Measurements from ENCODE around the gene GIT2. TPM values are rescaled to one million over a fixed set of nuclear protein-coding genes. Genes with fewer than 3 reads are reported as not detected.

GIT2 gene
- total and polyA plus RNA-seq, 2 of the 8 experiments (the other 6 are each of a cell fraction or from before 2014, with no cell fraction given) = 9.6 to 20.7 TPM

- TF ChIP-seq USF2 (IDR thresholded peaks at IDR 0.05; ENCODE audit: low read length) (peak; percentile 94), POLR2A (IDR thresholded peaks at IDR 0.05; ENCODE audit: control extremely low read depth in 1 of 2, low read depth in 2 of 2, low read length in 2 of 2) (peak in 1 of 2 experiments; percentile 55; a peak in 1 of 3 replicates), NRF1 (IDR thresholded peaks at IDR 0.05; ENCODE audit: low read depth, low read length) (peak; percentile 66), MAX (IDR thresholded peaks at IDR 0.05) (peak; percentile 87), KDM1A (IDR thresholded peaks at IDR 0.05; ENCODE audit: borderline replicate concordance, low read length) (no peak), ATF3 (IDR thresholded peaks at IDR 0.05; ENCODE audit: insufficient read depth, low read depth, low read length) (peak; percentile 72), RBBP5 (IDR thresholded peaks at IDR 0.05; ENCODE audit: borderline replicate concordance, low read depth, low read length) (peak; percentile 72; the same call in 1 of the 2 replicates), E2F6 (IDR thresholded peaks at IDR 0.05) (peak; percentile 35; the same call in 1 of the 2 replicates), GABPA (IDR thresholded peaks at IDR 0.05; ENCODE audit: borderline replicate concordance, insufficient read depth, low read length) (peak; percentile 77; the same call in 1 of the 2 replicates), SIN3A (conservative IDR thresholded peaks at IDR 0.05 in 1 of 2, IDR thresholded peaks at IDR 0.05 in 1 of 2; ENCODE audit: low read depth in 1 of 2, low read length in 2 of 2) (peak; percentile 3 to 85; a peak in 2 of 4 replicates), SIX5 (IDR thresholded peaks at IDR 0.05; ENCODE audit: low read depth, low read length) (0 out of 2 replicates have a peak, but pooled peaks have one; percentile 24), SP4 (IDR thresholded peaks at IDR 0.05; ENCODE audit: low read length) (0 out of 2 replicates have a peak, but pooled peaks have one; percentile 3), HDAC2 (IDR thresholded peaks at IDR 0.05; ENCODE audit: borderline replicate concordance in 1 of 2, low read depth in 2 of 2, low read length in 2 of 2) (peak in 1 of 2 experiments; percentile 87; a peak in 1 of 4 replicates), BACH1 (IDR thresholded peaks at IDR 0.05; ENCODE audit: low read length) (0 out of 2 replicates have a peak, but pooled peaks have one; percentile 26), KDM4A (IDR thresholded peaks at IDR 0.05; ENCODE audit: low read depth, low read length, severe bottlenecking) (peak; percentile 95), PHF8 (conservative IDR thresholded peaks at IDR 0.05; ENCODE audit: low read depth, low read length) (peak; percentile 65; the same call in 1 of the 2 replicates), CBX5 (IDR thresholded peaks at IDR 0.05; ENCODE audit: low read depth, low read length) (no peak), YY1 (IDR thresholded peaks at IDR 0.05; ENCODE audit: low read depth, low read length) (peak; percentile 99), RXRA (IDR thresholded peaks at IDR 0.05; ENCODE audit: insufficient read depth, low read depth, low read length) (no peak), CREB1 (IDR thresholded peaks at IDR 0.05) (no peak; the same call in 1 of the 2 replicates)
Measured at GRCh38 chr12:109995686-109996482, at the start of gene GIT2 (continued).
